ENCODE results near the gene ABT1.
A peak's percentile ranks its signal among the peaks of the same experiment; 100 is the strongest.

The ABT1 gene

GRCh38 chr6:26571592-26572296 is 25.0 kb upstream of the ABT1 start:
- Histone ChIP-seq H3K27me3 (ENCODE audit: control insufficient read depth, low read length) (peaks cover 5% of the 10 kb centered on the region; the same call in 1 of the 2 replicates), H3K36me3 (ENCODE audit: control insufficient read depth, low read length) (no peaks in the 10 kb centered on the region), H3K4me3 (ENCODE audit: low read length) (peak overlapping the region; percentile 64), H3K27ac (ENCODE audit: low read depth, low read length) (no peak overlapping the region), H3K9me3 (ENCODE audit: control insufficient read depth, insufficient read depth, low read length) (no peaks in the 10 kb centered on the region), H3K79me2 (ENCODE audit: control insufficient read depth, low read length) (no peaks in the 10 kb centered on the region), H3F3A (ENCODE audit: control insufficient read depth, insufficient read depth) (peaks cover 4% of the 10 kb centered on the region; the same call in 1 of the 2 replicates), H3K9me2 (replicated peaks; ENCODE audit: control insufficient read depth, low read length) (no peaks in the 10 kb centered on the region), H3K4me2 (ENCODE audit: low read length) (peak overlapping the region; percentile 55), H4K20me1 (ENCODE audit: control insufficient read depth, insufficient read depth, low read depth, low read length) (no peaks in the 10 kb centered on the region), H3K4me1 (ENCODE audit: control insufficient read depth, low read length) (peaks cover 30% of the 10 kb centered on the region)
- TF ChIP-seq CTCF (IDR thresholded peaks at IDR 0.05; ENCODE audit: low read depth, low read length, poor library complexity, severe bottlenecking) (no peak), EZH2phosphoT487 (IDR thresholded peaks at IDR 0.05; ENCODE audit: borderline replicate concordance, low read length) (no peak)

GRCh38 chr6:26575494-26575939 is 21.2 kb upstream of the ABT1 start:
- H3K4me2 ChIP-seq (ENCODE audit: low read length) = no peak overlapping the region
- H3K9me3 ChIP-seq (ENCODE audit: control insufficient read depth, insufficient read depth, low read length) = peaks cover 9% of the 10 kb centered on the region
- H3K27ac ChIP-seq (ENCODE audit: low read depth, low read length) = no peak overlapping the region
- H4K20me1 ChIP-seq (ENCODE audit: control insufficient read depth, insufficient read depth, low read depth, low read length) = no peaks in the 10 kb centered on the region
- no peaks in the 10 kb centered on the region for H3K9me2 ChIP-seq (replicated peaks; ENCODE audit: control insufficient read depth, low read length)
- no peaks in the 10 kb centered on the region for H3K36me3 ChIP-seq (ENCODE audit: control insufficient read depth, low read length)
- no peaks in the 10 kb centered on the region for H3K79me2 ChIP-seq (ENCODE audit: control insufficient read depth, low read length)
- no peak overlapping the region for H3K4me3 ChIP-seq (ENCODE audit: low read length)
- H3F3A ChIP-seq (ENCODE audit: control insufficient read depth, insufficient read depth) = no peaks in the 10 kb centered on the region
- peaks cover 27% of the 10 kb centered on the region for H3K4me1 ChIP-seq (ENCODE audit: control insufficient read depth, low read length)
- H3K27me3 ChIP-seq (ENCODE audit: control insufficient read depth, low read length) = 0 out of 2 replicates have a peak, but pooled peaks cover 3% of the 10 kb centered on the region
- no peak for TF ChIP-seq EZH2phosphoT487 (IDR thresholded peaks at IDR 0.05; ENCODE audit: borderline replicate concordance, low read length)
- no peak for TF ChIP-seq CTCF (IDR thresholded peaks at IDR 0.05; ENCODE audit: low read depth, low read length, poor library complexity, severe bottlenecking)

- Histone ChIP-seq H3K4me1 (ENCODE audit: control insufficient read depth, low read length) (peaks cover 27% of the 10 kb centered on the region), H3K9me2 (replicated peaks; ENCODE audit: control insufficient read depth, low read length) (no peaks in the 10 kb centered on the region), H3F3A (ENCODE audit: control insufficient read depth, insufficient read depth) (no peaks in the 10 kb centered on the region), H3K4me3 (ENCODE audit: low read length) (peak overlapping the region; percentile 71), H3K9me3 (ENCODE audit: control insufficient read depth, insufficient read depth, low read length) (peaks cover 9% of the 10 kb centered on the region), H3K27ac (ENCODE audit: low read depth, low read length) (no peak overlapping the region), H3K4me2 (ENCODE audit: low read length) (peak overlapping the region; percentile 78), H3K27me3 (ENCODE audit: control insufficient read depth, low read length) (0 out of 2 replicates have a peak, but pooled peaks cover 3% of the 10 kb centered on the region), H3K36me3 (ENCODE audit: control insufficient read depth, low read length) (no peaks in the 10 kb centered on the region), H4K20me1 (ENCODE audit: control insufficient read depth, insufficient read depth, low read depth, low read length) (no peaks in the 10 kb centered on the region), H3K79me2 (ENCODE audit: control insufficient read depth, low read length) (no peaks in the 10 kb centered on the region)
- no peak for TF ChIP-seq CTCF (IDR thresholded peaks at IDR 0.05; ENCODE audit: low read depth, low read length, poor library complexity, severe bottlenecking)
- TF ChIP-seq EZH2phosphoT487 (IDR thresholded peaks at IDR 0.05; ENCODE audit: borderline replicate concordance, low read length) = no peak
Measured at GRCh38 chr6:26576407-26576843, 20.3 kb upstream of the ABT1 start.

Measured in DOHH2 (cell line).